Endodermal cell (in vitro differentiated cells): Measurements from ENCODE around the gene DOCK9. TPM values are rescaled to one million over a fixed set of nuclear protein-coding genes. Genes with fewer than 3 reads are reported as not detected.
"Not testable (repeated sequence)": the region's sequence is repeated elsewhere in the genome, so short reads cannot be mapped to it uniquely, and the experiment has no call there.

Experiments used
- DNase-seq: peaks from one replicate; pipeline ENCODE4 v3.0.0-alpha.2; 2017
- H3K27ac ChIP-seq: 2 replicates; pipeline ENCODE4 v1.5.1; 2013; ENCODE audit warnings: mild to moderate bottlenecking, low read depth, low read length, moderate library complexity
- H3K27me3 ChIP-seq: 2 replicates; pipeline ENCODE4 v1.6.1; 2013; ENCODE audit warnings: mild to moderate bottlenecking, low read length, moderate library complexity; ENCODE audit not compliant: insufficient read depth, control insufficient read depth, poor library complexity, severe bottlenecking
- H3K36me3 ChIP-seq: 2 replicates; pipeline ENCODE4 v1.7.0; 2013; ENCODE audit warnings: mild to moderate bottlenecking, low read length, moderate library complexity; ENCODE audit not compliant: control insufficient read depth, insufficient read depth
- H3K4me1 ChIP-seq: one replicate; pipeline ENCODE4 v1.7.0; 2013; ENCODE audit warnings: low read length; ENCODE audit not compliant: control insufficient read depth, insufficient read depth
- H3K4me3 ChIP-seq: 2 replicates; pipeline ENCODE4 v1.5.1; 2013; ENCODE audit warnings: mild to moderate bottlenecking, low read length, moderate library complexity
- H3K9ac ChIP-seq: 2 replicates; pipeline ENCODE4 v1.6.1; 2013; ENCODE audit warnings: mild to moderate bottlenecking, low read length, moderate library complexity; ENCODE audit not compliant: poor library complexity, severe bottlenecking; ENCODE audit errors: extremely low read depth
- H3K9me3 ChIP-seq: 2 replicates; pipeline ENCODE4 v1.6.1; 2013; ENCODE audit warnings: mild to moderate bottlenecking, low read length, moderate library complexity; ENCODE audit not compliant: control insufficient read depth
- H3K27ac Mint-ChIP-seq: 2 replicates; pipeline ENCODE4 v1.8.0; 2020; ENCODE audit warnings: mixed read lengths
- H3K27me3 Mint-ChIP-seq: 2 replicates; pipeline ENCODE4 v1.8.0; 2021; ENCODE audit warnings: mild to moderate bottlenecking, mixed read lengths; ENCODE audit not compliant: insufficient read depth
- H3K36me3 Mint-ChIP-seq: 2 replicates; pipeline ENCODE4 v1.8.0; 2020; ENCODE audit warnings: low read depth, mixed read lengths
- H3K4me1 Mint-ChIP-seq: 2 replicates; pipeline ENCODE4 v1.8.0; 2020; ENCODE audit warnings: mixed read lengths
- H3K4me3 Mint-ChIP-seq: 2 replicates; pipeline ENCODE4 v1.8.0; 2020; ENCODE audit warnings: mild to moderate bottlenecking, moderate library complexity, mixed read lengths
- H3K9me3 Mint-ChIP-seq: 2 replicates; pipeline ENCODE4 v1.8.0; 2020; ENCODE audit warnings: mild to moderate bottlenecking, mixed read lengths
- CTCF ChIP-seq: fragments of 200-600 bp; sonication (generic); conservative IDR thresholded peaks from 2 replicates; pipeline ENCODE4 v1.5.0; 2021; ENCODE audit warnings: antibody characterized with exemption, mild to moderate bottlenecking
- WGBS, 2 experiments: methylation state at CpG; one replicate each; pipeline versions ENCODE4 v1.1.5 to v1.1.7; 2013; ENCODE audit warnings: missing lambda C conversion rate in 2 of 2, mixed read lengths in 1 of 2; ENCODE audit not compliant: insufficient coverage in 1 of 2, insufficient read length in 1 of 2; 5-methylcytosine and 5-hydroxymethylcytosine counted together
- total RNA-seq, 2 donors: library from RNA; stranded (reverse); fragmentation: NEBNext Ultra II Directional in 1 of 2; extraction: Animal tissue kit (Norgen Biotek cat#: 25700) in 1 of 2; gene quantifications; 2 replicates in 1 of 2; 3 replicates in 1 of 2; pipeline ENCODE4 v1.2.1, GENCODE V29; 2021

Gene DOCK9
- total RNA-seq, 2 donors from 2014 or later, result 15.6 to 22.5 TPM

- Mint-ChIP-seq H3K4me1 (no peaks in the 10 kb centered on the region), H3K27me3 (peaks cover 1% of the 10 kb centered on the region), H3K27ac (no peak overlapping the region), H3K9me3 (peaks cover 10% of the 10 kb centered on the region), H3K36me3 (no peaks in the 10 kb centered on the region), H3K4me3 (no peak overlapping the region)
- H3K4me1 ChIP-seq, result no peaks in the 10 kb centered on the region
- no peak overlapping the region for H3K9ac ChIP-seq
- no peak for TF ChIP-seq CTCF
- H3K27ac ChIP-seq, result no peak overlapping the region
- no peak for DNase-seq
- peaks cover 2% of the 10 kb centered on the region for H3K27me3 ChIP-seq
- no peaks in the 10 kb centered on the region for H3K9me3 ChIP-seq
- 90 to 91% methylated on average over 11 to 14 of the region's 15 CpGs for WGBS, 2 experiments
- H3K4me3 ChIP-seq, result no peak overlapping the region
- no peaks in the 10 kb centered on the region for H3K36me3 ChIP-seq
These were observed 216.5 kb downstream of the DOCK9 start for GRCh38 chr13:98761126-98761985.

GRCh38 chr13:98755729-98756128 is 222.1 kb downstream of the DOCK9 start:
- Histone ChIP-seq H3K4me1 (no peaks in the 10 kb centered on the region), H3K27ac (no peak overlapping the region), H3K36me3 (no peaks in the 10 kb centered on the region), H3K4me3 (no peak overlapping the region), H3K9me3 (peaks cover 6% of the 10 kb centered on the region), H3K27me3 (peaks cover 33% of the 10 kb centered on the region), H3K9ac (no peak overlapping the region)
- Mint-ChIP-seq H3K27me3 (peaks cover 42% of the 10 kb centered on the region), H3K4me3 (no peak overlapping the region), H3K36me3 (no peaks in the 10 kb centered on the region), H3K9me3 (peaks cover 23% of the 10 kb centered on the region), H3K4me1 (peaks cover 4% of the 10 kb centered on the region), H3K27ac (no peak overlapping the region)
- TF ChIP-seq CTCF, result no peak
- WGBS, 2 experiments, result 85 to 100% methylated on average over 8 to 9 of the region's 9 CpGs
- no peak for DNase-seq

DNA sequence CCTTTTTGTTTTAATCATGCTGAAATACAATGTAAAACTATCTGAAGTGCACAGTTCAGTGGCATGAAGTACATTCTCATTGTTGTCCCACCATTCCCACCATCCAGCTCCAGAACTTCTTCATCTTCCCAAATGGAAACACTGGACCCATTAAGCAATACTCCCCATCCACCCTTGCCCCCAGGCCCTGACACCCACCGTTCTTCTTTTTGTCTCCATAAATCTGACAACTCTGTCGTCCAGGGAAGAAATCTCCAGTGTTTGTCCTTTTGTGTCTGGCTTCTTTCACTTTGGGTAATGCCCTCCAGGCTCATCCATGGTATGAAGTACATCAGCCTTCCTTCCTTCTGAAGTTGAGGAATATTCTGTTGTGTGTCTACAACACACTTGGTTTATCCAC is 222.7 kb downstream of the DOCK9 start:
- Histone ChIP-seq H3K9ac (no peak overlapping the region), H3K27ac (no peak overlapping the region), H3K27me3 (peaks cover 38% of the 10 kb centered on the region), H3K4me1 (no peaks in the 10 kb centered on the region), H3K9me3 (peaks cover 6% of the 10 kb centered on the region), H3K4me3 (no peak overlapping the region), H3K36me3 (no peaks in the 10 kb centered on the region)
- Mint-ChIP-seq H3K27ac (no peak overlapping the region), H3K9me3 (peaks cover 19% of the 10 kb centered on the region), H3K4me1 (peaks cover 4% of the 10 kb centered on the region), H3K36me3 (no peaks in the 10 kb centered on the region), H3K4me3 (no peak overlapping the region), H3K27me3 (peaks cover 48% of the 10 kb centered on the region)
- TF ChIP-seq CTCF, result no peak
- DNase-seq, result no peak
- WGBS, 2 experiments, result 60 to 89% methylated on average over 1 to 2 of the region's 2 CpGs

DNA sequence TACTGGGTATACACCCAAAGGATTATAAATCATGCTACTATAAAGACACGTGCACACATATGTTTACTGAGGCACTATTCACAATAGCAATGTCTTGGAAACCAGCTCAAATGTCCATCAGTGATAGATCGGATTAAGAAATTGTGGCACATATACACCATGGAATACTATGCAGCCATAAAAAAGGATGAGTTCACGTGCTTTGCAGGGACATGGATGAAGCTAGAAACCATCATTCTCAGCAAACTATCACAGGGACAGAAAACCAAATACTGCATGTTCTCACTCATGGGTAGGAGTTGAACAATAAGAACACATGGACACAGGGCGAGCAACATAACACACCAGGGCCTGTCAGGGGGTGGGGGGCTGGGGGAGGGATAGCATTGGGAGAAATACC is 223.4 kb downstream of the DOCK9 start:
- H3K27ac ChIP-seq, H3K36me3 Mint-ChIP-seq, H3K27ac Mint-ChIP-seq, H3K4me3 Mint-ChIP-seq, H3K36me3 ChIP-seq, DNase-seq, H3K4me1 Mint-ChIP-seq, H3K4me1 ChIP-seq, H3K9me3 ChIP-seq, H3K4me3 ChIP-seq, H3K9ac ChIP-seq: not testable (repeated sequence)
- Mint-ChIP-seq H3K9me3 (peaks cover 15% of the 10 kb centered on the region), H3K27me3 (peaks cover 52% of the 10 kb centered on the region)
- H3K27me3 ChIP-seq, result peaks cover 44% of the 10 kb centered on the region
- WGBS, 2 experiments, result 91 to 93% methylated on average over 2 to 4 of the region's 4 CpGs
